Neural progenitor cell (in vitro differentiated cells): ENCODE results near the gene LSM2. TPM values are rescaled to one million over a fixed set of nuclear protein-coding genes. Genes with fewer than 3 reads are reported as not detected.

Source experiments
- DNase-seq: peaks from one replicate; pipeline ENCODE4 v3.0.0-alpha.2; 2016; ENCODE audit warnings: low spot score
- H2AFZ ChIP-seq: fragments of 200-600 bp; sonication (generic); replicated peaks from 2 replicates; pipeline ENCODE4 v1.6.1; 2016; ENCODE audit warnings: antibody characterized with exemption
- H3F3A ChIP-seq: fragments of 200-600 bp; sonication (generic); 2 replicates; pipeline ENCODE4 v1.6.1; 2016; ENCODE audit warnings: antibody characterized with exemption, low read depth
- H3K27ac ChIP-seq: fragments of 200-600 bp; sonication (generic); 2 replicates; pipeline ENCODE4 v1.5.1; 2016; ENCODE audit warnings: mild to moderate bottlenecking
- H3K27me3 ChIP-seq: fragments of 200-600 bp; sonication (generic); 2 replicates; pipeline ENCODE4 v1.6.1; 2016; ENCODE audit warnings: mild to moderate bottlenecking, moderate library complexity
- H3K36me3 ChIP-seq: fragments of 200-600 bp; sonication (generic); 2 replicates; pipeline ENCODE4 v1.5.1; 2016
- H3K4me1 ChIP-seq: fragments of 200-600 bp; sonication (generic); 2 replicates; pipeline ENCODE4 v1.6.1; 2016; ENCODE audit warnings: mixed run types
- H3K4me2 ChIP-seq: fragments of 200-600 bp; sonication (generic); 2 replicates; pipeline ENCODE4 v1.6.1; 2016
- H3K4me3 ChIP-seq: fragments of 200-600 bp; sonication (generic); 2 replicates; pipeline ENCODE4 v1.5.1; 2016
- H3K79me2 ChIP-seq: fragments of 200-600 bp; sonication (generic); 2 replicates; pipeline ENCODE4 v1.6.1; 2016; ENCODE audit warnings: low read depth
- H3K9ac ChIP-seq: fragments of 200-600 bp; sonication (generic); 2 replicates; pipeline ENCODE4 v1.6.1; 2016
- H3K9me3 ChIP-seq: fragments of 200-600 bp; sonication (generic); 2 replicates; pipeline ENCODE4 v1.5.1; 2016; ENCODE audit warnings: low read depth
- H4K20me1 ChIP-seq: fragments of 200-600 bp; sonication (generic); 2 replicates; pipeline ENCODE4 v1.6.1; 2016; ENCODE audit warnings: low read depth
- H3K27ac Mint-ChIP-seq: 3 replicates; pipeline ENCODE4 v1.8.0; 2021; ENCODE audit warnings: mixed read lengths
- H3K27me3 Mint-ChIP-seq: 2 replicates; pipeline ENCODE4 v1.8.0; 2022; ENCODE audit warnings: low read depth, mild to moderate bottlenecking, inconsistent platforms, moderate library complexity, mixed read lengths; ENCODE audit not compliant: insufficient read depth
- H3K36me3 Mint-ChIP-seq: 3 replicates; pipeline ENCODE4 v1.8.0; 2021; ENCODE audit warnings: mixed read lengths
- H3K4me1 Mint-ChIP-seq: 3 replicates; pipeline ENCODE4 v1.8.0; 2021; ENCODE audit warnings: mixed read lengths
- H3K4me3 Mint-ChIP-seq: 3 replicates; pipeline ENCODE4 v1.8.0; 2021; ENCODE audit warnings: mild to moderate bottlenecking, moderate library complexity, mixed read lengths
- H3K9me3 Mint-ChIP-seq: 3 replicates; pipeline ENCODE4 v1.8.0; 2020; ENCODE audit warnings: mixed read lengths
- EZH2 ChIP-seq: fragments of 200-600 bp; sonication (generic); IDR thresholded peaks from 2 replicates; pipeline ENCODE4 v1.6.1; 2017; ENCODE audit warnings: antibody characterized with exemption, mild to moderate bottlenecking, moderate library complexity
- EZH2phosphoT487 ChIP-seq: fragments of 200-600 bp; sonication (generic); IDR thresholded peaks from 2 replicates; pipeline ENCODE4 v1.6.1; 2017; ENCODE audit warnings: antibody characterized with exemption
- total RNA-seq: library from RNA; depleted of rRNA; stranded (reverse); fragments of >200 nt; gene quantifications from 2 replicates; pipeline ENCODE4 v1.2.3, GENCODE V29; 2015; ENCODE audit warnings: low replicate concordance
- TF ChIP-seq, protein P1 (sequence below): fragments of 200-600 bp; sonication (generic); IDR thresholded peaks from 2 replicates; pipeline ENCODE4 v1.5.1; 2017; ENCODE audit warnings: antibody characterized with exemption, mild to moderate bottlenecking

LSM2 gene
- total RNA-seq, 1 donor from 2014 or later, result 105 TPM

DNA sequence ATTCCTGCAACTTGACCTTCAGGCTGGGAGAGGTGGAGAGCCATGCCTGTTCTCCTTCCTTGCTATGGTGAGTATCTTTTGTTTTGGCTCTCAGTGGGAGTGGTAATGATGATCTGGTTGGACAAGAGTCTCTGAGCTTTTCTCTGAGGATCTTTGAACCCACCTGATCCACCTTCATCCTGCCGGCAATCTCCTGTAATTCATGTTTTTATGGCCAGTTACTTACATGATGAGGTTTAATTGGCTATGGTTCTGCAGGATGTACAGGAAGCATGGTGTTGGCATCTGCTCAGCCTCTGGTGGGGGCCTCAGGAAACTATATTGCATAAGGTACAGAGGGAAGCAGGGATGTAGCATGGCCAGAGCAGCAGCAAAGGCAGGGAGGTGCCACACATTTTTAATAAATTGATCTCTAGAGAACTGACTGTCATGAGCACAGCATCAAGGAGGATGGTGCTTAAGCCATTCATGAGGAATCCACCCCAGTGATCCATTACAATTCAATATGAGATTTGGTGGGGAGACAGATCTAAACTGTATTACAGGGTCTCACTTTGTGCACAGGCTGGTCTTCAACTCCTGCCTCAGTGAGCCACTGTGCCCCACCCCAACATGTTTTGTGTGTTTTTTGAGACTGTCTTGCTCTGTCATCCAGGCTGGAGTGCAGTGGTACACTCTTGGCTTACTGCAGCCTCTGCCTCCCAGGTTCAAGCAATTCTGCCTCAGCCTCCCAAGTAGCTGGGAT, 30.8 kb upstream of the LSM2 start:
- Histone ChIP-seq H3K9ac (no peak overlapping the region), H3F3A (peaks cover 82% of the 10 kb centered on the region), H3K4me3 (peak overlapping the region; percentile 89), H3K27me3 (no peaks in the 10 kb centered on the region), H4K20me1 (peaks cover 46% of the 10 kb centered on the region), H3K9me3 (no peaks in the 10 kb centered on the region), H3K4me2 (peak overlapping the region; percentile 92), H3K4me1 (peaks cover 26% of the 10 kb centered on the region), H3K36me3 (peaks cover 27% of the 10 kb centered on the region), H2AFZ (no peak overlapping the region), H3K27ac (peak overlapping the region; percentile 3), H3K79me2 (peaks cover 47% of the 10 kb centered on the region)
- Mint-ChIP-seq H3K36me3 (peaks cover 38% of the 10 kb centered on the region), H3K27ac (peak overlapping the region; percentile 62), H3K9me3 (no peaks in the 10 kb centered on the region), H3K27me3 (peaks cover 18% of the 10 kb centered on the region), H3K4me1 (peaks cover 38% of the 10 kb centered on the region), H3K4me3 (peak overlapping the region; percentile 99)
- TF ChIP-seq, protein P1, sequence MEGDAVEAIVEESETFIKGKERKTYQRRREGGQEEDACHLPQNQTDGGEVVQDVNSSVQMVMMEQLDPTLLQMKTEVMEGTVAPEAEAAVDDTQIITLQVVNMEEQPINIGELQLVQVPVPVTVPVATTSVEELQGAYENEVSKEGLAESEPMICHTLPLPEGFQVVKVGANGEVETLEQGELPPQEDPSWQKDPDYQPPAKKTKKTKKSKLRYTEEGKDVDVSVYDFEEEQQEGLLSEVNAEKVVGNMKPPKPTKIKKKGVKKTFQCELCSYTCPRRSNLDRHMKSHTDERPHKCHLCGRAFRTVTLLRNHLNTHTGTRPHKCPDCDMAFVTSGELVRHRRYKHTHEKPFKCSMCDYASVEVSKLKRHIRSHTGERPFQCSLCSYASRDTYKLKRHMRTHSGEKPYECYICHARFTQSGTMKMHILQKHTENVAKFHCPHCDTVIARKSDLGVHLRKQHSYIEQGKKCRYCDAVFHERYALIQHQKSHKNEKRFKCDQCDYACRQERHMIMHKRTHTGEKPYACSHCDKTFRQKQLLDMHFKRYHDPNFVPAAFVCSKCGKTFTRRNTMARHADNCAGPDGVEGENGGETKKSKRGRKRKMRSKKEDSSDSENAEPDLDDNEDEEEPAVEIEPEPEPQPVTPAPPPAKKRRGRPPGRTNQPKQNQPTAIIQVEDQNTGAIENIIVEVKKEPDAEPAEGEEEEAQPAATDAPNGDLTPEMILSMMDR, result no peak
- TF ChIP-seq EZH2phosphoT487 (no peak), EZH2 (no peak)
- DNase-seq, result no peak

DNA sequence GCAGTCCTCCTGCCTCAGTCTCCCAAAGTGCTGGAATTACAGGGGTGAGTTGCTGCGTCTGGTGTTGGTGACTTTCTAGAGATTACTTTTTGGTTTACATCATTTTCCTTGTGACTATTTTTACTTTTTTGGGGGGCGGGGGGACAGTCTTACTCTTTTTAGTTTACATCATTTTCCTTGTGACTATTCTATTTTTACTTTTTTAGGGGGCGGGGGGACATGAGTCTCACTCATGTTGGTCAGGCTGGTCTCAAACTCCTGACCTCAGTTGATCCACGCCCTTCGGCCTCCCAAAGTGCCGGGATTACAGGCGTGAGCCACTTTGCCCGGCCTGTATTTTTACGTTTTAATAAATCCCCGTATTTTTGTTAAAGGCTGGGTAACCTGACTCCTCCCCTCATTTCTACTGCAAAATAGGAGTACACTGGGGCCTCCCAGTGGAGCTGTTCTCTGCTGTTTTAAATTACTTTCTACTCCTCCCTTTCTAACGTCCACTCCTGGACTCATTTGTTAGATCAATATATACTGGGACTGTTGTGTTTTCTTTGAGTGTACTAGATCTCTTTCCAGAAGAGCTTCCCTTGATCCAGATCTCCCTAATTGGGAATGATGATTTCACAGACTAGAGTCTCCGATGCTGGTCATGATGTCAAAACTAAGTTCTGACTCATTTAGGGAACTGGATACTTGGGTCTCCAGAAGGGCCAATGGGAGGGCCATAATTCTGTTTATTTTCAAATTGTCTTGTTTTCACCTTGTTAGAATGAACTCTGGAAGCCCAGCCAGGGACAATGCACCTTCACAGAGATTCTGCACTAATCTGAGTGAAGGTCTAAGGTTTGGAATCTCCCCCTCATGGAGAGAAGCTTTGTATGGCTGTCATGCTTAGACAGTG, 30.0 kb upstream of the LSM2 start:
- Histone ChIP-seq H3K9ac (peak overlapping the region; percentile 35), H4K20me1 (peaks cover 46% of the 10 kb centered on the region), H3K9me3 (no peaks in the 10 kb centered on the region), H2AFZ (no peak overlapping the region), H3K4me3 (peak overlapping the region; percentile 89), H3K4me2 (peak overlapping the region; percentile 92), H3K36me3 (peaks cover 27% of the 10 kb centered on the region), H3K79me2 (peaks cover 48% of the 10 kb centered on the region), H3K27ac (peak overlapping the region; percentile 3), H3K4me1 (peaks cover 26% of the 10 kb centered on the region), H3K27me3 (no peaks in the 10 kb centered on the region), H3F3A (peaks cover 78% of the 10 kb centered on the region)
- peaks cover 38% of the 10 kb centered on the region for H3K36me3 Mint-ChIP-seq
- no peak for DNase-seq
- H3K4me3 Mint-ChIP-seq, result peak overlapping the region; percentile 99
- peak overlapping the region; percentile 91 for H3K27ac Mint-ChIP-seq
- TF ChIP-seq, protein P1, result no peak
- TF ChIP-seq EZH2 (no peak), EZH2phosphoT487 (no peak)
- peaks cover 38% of the 10 kb centered on the region for H3K4me1 Mint-ChIP-seq
- no peaks in the 10 kb centered on the region for H3K9me3 Mint-ChIP-seq
- peaks cover 14% of the 10 kb centered on the region for H3K27me3 Mint-ChIP-seq

DNA sequence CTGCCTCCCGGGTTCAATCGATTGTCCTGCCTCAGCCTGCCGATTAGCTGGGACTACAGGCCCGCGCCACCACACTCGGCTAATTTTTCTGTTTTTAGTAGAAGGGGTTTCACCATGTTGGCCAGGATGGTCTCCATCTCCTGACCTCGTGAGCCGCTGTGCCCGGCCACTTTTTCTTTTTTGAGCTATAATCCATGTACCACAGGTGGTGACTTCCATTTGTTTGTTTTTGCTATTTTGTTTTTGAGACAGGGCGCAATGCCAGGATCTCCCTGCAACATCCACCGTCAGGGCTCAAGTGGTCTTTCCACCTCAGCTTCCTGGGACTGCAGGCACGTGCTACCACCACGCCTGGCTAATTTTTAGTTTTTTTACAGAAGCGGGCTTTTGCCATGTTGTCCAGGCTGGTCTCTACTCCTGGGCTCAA, 29.3 kb upstream of the LSM2 start:
- peak overlapping the region; percentile 91 for H3K27ac Mint-ChIP-seq
- H2AFZ ChIP-seq, result no peak overlapping the region

More for the DNA sequence above, 29.3 kb upstream of the LSM2 start:
- Histone ChIP-seq H3K4me2 (peak overlapping the region; percentile 92), H3K79me2 (peaks cover 55% of the 10 kb centered on the region), H3K27me3 (no peaks in the 10 kb centered on the region), H3F3A (peaks cover 76% of the 10 kb centered on the region), H3K9ac (peak overlapping the region; percentile 35), H3K27ac (peak overlapping the region; percentile 3), H3K36me3 (peaks cover 27% of the 10 kb centered on the region), H3K4me3 (peak overlapping the region; percentile 89), H3K9me3 (no peaks in the 10 kb centered on the region), H4K20me1 (peaks cover 46% of the 10 kb centered on the region), H3K4me1 (peaks cover 26% of the 10 kb centered on the region)
- TF ChIP-seq EZH2 (no peak), EZH2phosphoT487 (no peak)
- TF ChIP-seq, protein P1, result no peak
- peaks cover 14% of the 10 kb centered on the region for H3K27me3 Mint-ChIP-seq
- peak overlapping the region; percentile 99 for H3K4me3 Mint-ChIP-seq
- peaks cover 40% of the 10 kb centered on the region for H3K4me1 Mint-ChIP-seq
- H3K36me3 Mint-ChIP-seq, result peaks cover 38% of the 10 kb centered on the region
- no peak for DNase-seq
- no peaks in the 10 kb centered on the region for H3K9me3 Mint-ChIP-seq
